WTC11 (cell line): ENCODE results near the gene PGM3.

Source experiments
- KAT7 ChIP-seq: sonication (generic); formaldehyde crosslinking; IDR thresholded peaks from 2 replicates; pipeline ENCODE4 v1.8.1; 2023; ENCODE audit warnings: missing genetic modification reagents, mild to moderate bottlenecking, borderline replicate concordance
- NFYB ChIP-seq: sonication (generic); formaldehyde crosslinking; conservative IDR thresholded peaks from 2 replicates; pipeline ENCODE4 v1.8.0; 2022; ENCODE audit warnings: low read depth, missing genetic modification reagents
- TF ChIP-seq, protein P1 (sequence below): fragments of 200-600 bp; IDR thresholded peaks from 2 replicates; pipeline ENCODE4 v1.8.0; 2022; ENCODE audit warnings: antibody characterized with exemption
- TF ChIP-seq, protein P2 (sequence below): fragments of 250-450 bp; sonication (Bioruptor Pico); IDR thresholded peaks from 2 replicates; pipeline ENCODE4 v1.8.0; 2021; ENCODE audit warnings: mild to moderate bottlenecking
- TF ChIP-seq, protein P3 (sequence below): fragments of 250-450 bp; sonication (Bioruptor Pico); IDR thresholded peaks from 2 replicates; pipeline ENCODE4 v2.1.2; 2022; ENCODE audit warnings: mild to moderate bottlenecking, moderate library complexity
- TF ChIP-seq, protein P4 (sequence below): sonication (generic); formaldehyde crosslinking; IDR thresholded peaks from 2 replicates; pipeline ENCODE4 v1.8.1; 2023; ENCODE audit warnings: mild to moderate bottlenecking, missing genetic modification reagents, moderate library complexity
- TF ChIP-seq, protein P5 (sequence below): sonication (generic); formaldehyde crosslinking; conservative IDR thresholded peaks from 2 replicates; pipeline ENCODE4 v1.8.1; 2022; ENCODE audit warnings: mild to moderate bottlenecking, missing genetic modification reagents

DNA sequence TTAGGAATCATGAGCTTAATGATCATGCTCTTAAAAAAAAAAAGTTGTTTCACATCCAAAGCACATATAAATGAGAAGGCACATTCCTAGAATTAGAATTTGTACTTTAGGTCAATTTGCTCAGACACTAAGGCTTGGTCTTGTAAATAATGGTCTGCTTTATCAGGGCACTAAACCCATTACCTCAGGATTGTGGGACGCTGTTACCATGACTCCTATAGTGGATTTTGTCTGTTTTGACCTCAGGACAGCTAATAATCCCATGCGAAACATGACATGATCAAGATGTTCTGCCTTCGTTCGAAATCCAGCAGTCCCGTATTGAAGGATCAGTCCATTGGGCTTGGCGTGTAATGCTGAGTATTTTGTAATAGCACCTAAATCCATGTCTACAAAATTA, 2.4 kb downstream of the PGM3 start:
- TF ChIP-seq, protein P1, sequence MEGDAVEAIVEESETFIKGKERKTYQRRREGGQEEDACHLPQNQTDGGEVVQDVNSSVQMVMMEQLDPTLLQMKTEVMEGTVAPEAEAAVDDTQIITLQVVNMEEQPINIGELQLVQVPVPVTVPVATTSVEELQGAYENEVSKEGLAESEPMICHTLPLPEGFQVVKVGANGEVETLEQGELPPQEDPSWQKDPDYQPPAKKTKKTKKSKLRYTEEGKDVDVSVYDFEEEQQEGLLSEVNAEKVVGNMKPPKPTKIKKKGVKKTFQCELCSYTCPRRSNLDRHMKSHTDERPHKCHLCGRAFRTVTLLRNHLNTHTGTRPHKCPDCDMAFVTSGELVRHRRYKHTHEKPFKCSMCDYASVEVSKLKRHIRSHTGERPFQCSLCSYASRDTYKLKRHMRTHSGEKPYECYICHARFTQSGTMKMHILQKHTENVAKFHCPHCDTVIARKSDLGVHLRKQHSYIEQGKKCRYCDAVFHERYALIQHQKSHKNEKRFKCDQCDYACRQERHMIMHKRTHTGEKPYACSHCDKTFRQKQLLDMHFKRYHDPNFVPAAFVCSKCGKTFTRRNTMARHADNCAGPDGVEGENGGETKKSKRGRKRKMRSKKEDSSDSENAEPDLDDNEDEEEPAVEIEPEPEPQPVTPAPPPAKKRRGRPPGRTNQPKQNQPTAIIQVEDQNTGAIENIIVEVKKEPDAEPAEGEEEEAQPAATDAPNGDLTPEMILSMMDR = no peak
- TF ChIP-seq, protein P2, sequence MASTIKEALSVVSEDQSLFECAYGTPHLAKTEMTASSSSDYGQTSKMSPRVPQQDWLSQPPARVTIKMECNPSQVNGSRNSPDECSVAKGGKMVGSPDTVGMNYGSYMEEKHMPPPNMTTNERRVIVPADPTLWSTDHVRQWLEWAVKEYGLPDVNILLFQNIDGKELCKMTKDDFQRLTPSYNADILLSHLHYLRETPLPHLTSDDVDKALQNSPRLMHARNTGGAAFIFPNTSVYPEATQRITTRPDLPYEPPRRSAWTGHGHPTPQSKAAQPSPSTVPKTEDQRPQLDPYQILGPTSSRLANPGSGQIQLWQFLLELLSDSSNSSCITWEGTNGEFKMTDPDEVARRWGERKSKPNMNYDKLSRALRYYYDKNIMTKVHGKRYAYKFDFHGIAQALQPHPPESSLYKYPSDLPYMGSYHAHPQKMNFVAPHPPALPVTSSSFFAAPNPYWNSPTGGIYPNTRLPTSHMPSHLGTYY (CRISPR knock-in tag) = no peak
- TF ChIP-seq, protein P3, sequence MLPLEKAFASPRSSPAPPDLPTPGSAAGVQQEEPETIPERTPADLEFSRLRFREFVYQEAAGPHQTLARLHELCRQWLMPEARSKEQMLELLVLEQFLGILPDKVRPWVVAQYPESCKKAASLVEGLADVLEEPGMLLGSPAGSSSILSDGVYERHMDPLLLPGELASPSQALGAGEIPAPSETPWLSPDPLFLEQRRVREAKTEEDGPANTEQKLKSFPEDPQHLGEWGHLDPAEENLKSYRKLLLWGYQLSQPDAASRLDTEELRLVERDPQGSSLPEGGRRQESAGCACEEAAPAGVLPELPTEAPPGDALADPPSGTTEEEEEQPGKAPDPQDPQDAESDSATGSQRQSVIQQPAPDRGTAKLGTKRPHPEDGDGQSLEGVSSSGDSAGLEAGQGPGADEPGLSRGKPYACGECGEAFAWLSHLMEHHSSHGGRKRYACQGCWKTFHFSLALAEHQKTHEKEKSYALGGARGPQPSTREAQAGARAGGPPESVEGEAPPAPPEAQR (CRISPR knock-in tag) = no peak
- TF ChIP-seq, protein P4, sequence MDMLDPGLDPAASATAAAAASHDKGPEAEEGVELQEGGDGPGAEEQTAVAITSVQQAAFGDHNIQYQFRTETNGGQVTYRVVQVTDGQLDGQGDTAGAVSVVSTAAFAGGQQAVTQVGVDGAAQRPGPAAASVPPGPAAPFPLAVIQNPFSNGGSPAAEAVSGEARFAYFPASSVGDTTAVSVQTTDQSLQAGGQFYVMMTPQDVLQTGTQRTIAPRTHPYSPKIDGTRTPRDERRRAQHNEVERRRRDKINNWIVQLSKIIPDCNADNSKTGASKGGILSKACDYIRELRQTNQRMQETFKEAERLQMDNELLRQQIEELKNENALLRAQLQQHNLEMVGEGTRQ (CRISPR knock-in tag) = no peak
- no peak for TF ChIP-seq NFYB (CRISPR knock-in tag)
- TF ChIP-seq, protein P5, sequence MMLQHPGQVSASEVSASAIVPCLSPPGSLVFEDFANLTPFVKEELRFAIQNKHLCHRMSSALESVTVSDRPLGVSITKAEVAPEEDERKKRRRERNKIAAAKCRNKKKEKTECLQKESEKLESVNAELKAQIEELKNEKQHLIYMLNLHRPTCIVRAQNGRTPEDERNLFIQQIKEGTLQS (CRISPR knock-in tag) = no peak
- no peak for TF ChIP-seq KAT7 (CRISPR knock-in tag)
